Endothelial cell (in vitro differentiated cells): ENCODE measurements around the gene SART1. TPM values are rescaled to one million over a fixed set of nuclear protein-coding genes. Genes with fewer than 3 reads are reported as not detected.
A peak's percentile ranks its signal among the peaks of the same experiment; 100 is the strongest.

Experiments
- DNase-seq: peaks from one replicate; pipeline ENCODE4 v3.0.0; 2021; ENCODE audit warnings: low spot score
- H3K27ac Mint-ChIP-seq: one replicate; pipeline ENCODE4 v1.8.0; 2021; ENCODE audit warnings: mixed read lengths, inconsistent platforms; ENCODE audit not compliant: unreplicated experiment
- H3K27me3 Mint-ChIP-seq: one replicate; pipeline ENCODE4 v1.8.0; 2021; ENCODE audit warnings: mild to moderate bottlenecking, moderate library complexity, mixed read lengths, inconsistent platforms; ENCODE audit not compliant: unreplicated experiment
- H3K36me3 Mint-ChIP-seq: one replicate; pipeline ENCODE4 v1.8.0; 2021; ENCODE audit warnings: mild to moderate bottlenecking, low read depth, mixed read lengths, inconsistent platforms; ENCODE audit not compliant: unreplicated experiment
- H3K4me1 Mint-ChIP-seq: one replicate; pipeline ENCODE4 v1.8.0; 2021; ENCODE audit warnings: mild to moderate bottlenecking, mixed read lengths, inconsistent platforms; ENCODE audit not compliant: unreplicated experiment
- H3K4me3 Mint-ChIP-seq: one replicate; pipeline ENCODE4 v1.8.0; 2021; ENCODE audit warnings: mild to moderate bottlenecking, mixed read lengths, inconsistent platforms; ENCODE audit not compliant: unreplicated experiment
- H3K9me3 Mint-ChIP-seq: one replicate; pipeline ENCODE4 v1.8.0; 2021; ENCODE audit warnings: mixed read lengths, inconsistent platforms; ENCODE audit not compliant: unreplicated experiment
- CTCF ChIP-seq: fragments of 200-600 bp; sonication (generic); IDR thresholded peaks from one replicate; pipeline ENCODE4 v1.5.0; 2021; ENCODE audit warnings: antibody characterized with exemption; ENCODE audit not compliant: unreplicated experiment
- long read RNA-seq: library from polyadenylated mRNA; unstranded; transcript quantifications from one replicate; pipeline ENCODE4 v2.0.0, GENCODE V29; 2020; ENCODE audit not compliant: unreplicated experiment
- total RNA-seq: library from RNA; stranded (reverse); fragmentation: NEBNext Ultra II Directional; extraction: Animal tissue kit (Norgen Biotek cat#: 25700); gene quantifications from one replicate; pipeline ENCODE4 v1.2.1, GENCODE V29; 2021; ENCODE audit not compliant: unreplicated experiment

The SART1 gene
- total RNA-seq: 46.5 TPM
- long read RNA-seq, transcript SART1-201 (20 exons, 3,293 nt): major isoform, 24 of 26 reads
- long read RNA-seq, partial matches to known transcripts: 1 of 26 reads
- long read RNA-seq, other reads (novel, unspliced or antisense): 1 of 26 reads

GRCh38 chr11:65961267-65962140, at the start of gene SART1:
SART1 (plus strand) TSS chr11:65961734; CDS start chr11:65961781, 47 bp downstream.
- Mint-ChIP-seq H3K4me3 (peak within 1 kb of the TSS; percentile 97), H3K27me3 (peaks cover 16% of the 10 kb centered on the region), H3K9me3 (no peaks in the 10 kb centered on the region), H3K4me1 (peaks cover 23% of the 10 kb centered on the region), H3K27ac (peak within 1 kb of the TSS; percentile 97), H3K36me3 (peaks cover 17% of the 10 kb centered on the region)
- no peak for TF ChIP-seq CTCF
- DNase-seq: peak; percentile 93

GRCh38 chr11:65912845-65913244, 48.7 kb upstream of the SART1 start:
- Mint-ChIP-seq H3K4me3 (no peak overlapping the region), H3K36me3 (peaks cover 5% of the 10 kb centered on the region), H3K27ac (no peak overlapping the region), H3K27me3 (peaks cover 6% of the 10 kb centered on the region), H3K9me3 (no peaks in the 10 kb centered on the region), H3K4me1 (peaks cover 9% of the 10 kb centered on the region)
- TF ChIP-seq CTCF: no peak
- DNase-seq: no peak

DNA sequence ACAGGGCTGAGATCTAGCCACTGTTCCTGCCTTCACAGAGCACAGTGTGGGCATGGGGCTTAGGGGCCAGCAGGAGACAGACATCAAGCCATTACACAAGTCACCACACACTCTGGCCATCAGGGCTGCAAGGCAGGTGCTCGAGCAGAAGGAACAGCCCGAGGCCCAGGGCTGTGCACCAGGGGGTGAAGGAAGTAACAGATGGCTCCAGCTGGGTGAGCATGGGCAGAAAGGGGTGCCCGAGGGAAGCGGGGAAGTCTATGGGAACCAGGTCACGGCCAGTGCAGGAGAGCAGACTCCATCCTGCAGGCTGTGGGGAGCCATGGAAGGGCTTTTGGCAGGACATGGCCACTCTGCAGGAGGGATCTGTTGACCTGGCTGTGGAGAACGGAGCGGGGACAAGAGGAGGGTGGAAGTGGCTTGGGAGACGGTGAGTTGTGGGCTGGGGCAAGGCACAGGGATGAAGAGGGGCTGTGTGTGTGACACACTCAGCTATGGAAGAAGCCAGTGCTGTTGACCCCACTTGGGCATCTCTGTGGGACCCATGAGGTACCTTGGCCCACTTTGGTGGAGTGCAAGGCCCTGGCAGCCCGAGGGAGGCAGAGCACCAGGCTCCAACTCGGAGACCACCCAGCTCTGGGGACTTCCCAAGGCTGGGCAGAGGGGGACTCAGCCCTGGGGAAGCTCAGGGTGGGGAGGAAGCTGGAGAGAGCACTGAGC, 46.3 kb upstream of the SART1 start:
- no peak for TF ChIP-seq CTCF
- DNase-seq: no peak
- Mint-ChIP-seq H3K4me3 (peak overlapping the region; percentile 71), H3K27ac (no peak overlapping the region), H3K9me3 (no peaks in the 10 kb centered on the region), H3K4me1 (peaks cover 9% of the 10 kb centered on the region), H3K36me3 (peaks cover 5% of the 10 kb centered on the region), H3K27me3 (peaks cover 7% of the 10 kb centered on the region)

DNA sequence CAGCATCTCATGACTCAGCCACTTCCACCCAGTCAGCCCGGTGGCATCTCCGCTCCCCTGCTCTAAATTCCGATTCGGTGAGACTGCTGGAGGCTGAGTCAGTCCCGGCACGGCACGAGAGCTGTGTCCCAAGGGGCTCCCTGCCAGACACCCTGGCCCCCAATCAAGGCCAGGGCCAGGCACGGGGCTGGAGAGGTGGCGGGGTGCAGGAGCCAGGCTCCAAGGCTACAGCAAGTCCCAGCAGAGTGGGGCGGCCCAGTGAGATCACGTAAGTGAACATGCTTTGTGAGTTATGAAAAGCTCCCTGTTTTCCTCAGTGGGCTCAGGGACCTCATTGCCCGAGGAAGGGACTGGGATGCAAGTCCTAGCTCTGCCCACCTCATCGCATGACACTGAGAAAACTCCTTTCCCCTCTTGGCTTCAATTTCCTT, 45.7 kb upstream of the SART1 start:
- no peak for TF ChIP-seq CTCF
- Mint-ChIP-seq H3K4me3 (no peak overlapping the region), H3K4me1 (peaks cover 9% of the 10 kb centered on the region), H3K9me3 (no peaks in the 10 kb centered on the region), H3K27me3 (peaks cover 7% of the 10 kb centered on the region), H3K27ac (no peak overlapping the region), H3K36me3 (peaks cover 5% of the 10 kb centered on the region)
- DNase-seq: no peak
